ENCODE data around the gene HDAC4.
A peak's percentile ranks its signal among the peaks of the same experiment; 100 is the strongest.
"Not testable (repeated sequence)": the region's sequence is repeated elsewhere in the genome, so short reads cannot be mapped to it uniquely, and the experiment has no call there.

The HDAC4 gene

GRCh38 chr2:239049421-239050251 is 351.2 kb downstream of the HDAC4 start:
- DNase-seq (ENCODE audit: low read depth in 2 of 2) = no peak

DNA sequence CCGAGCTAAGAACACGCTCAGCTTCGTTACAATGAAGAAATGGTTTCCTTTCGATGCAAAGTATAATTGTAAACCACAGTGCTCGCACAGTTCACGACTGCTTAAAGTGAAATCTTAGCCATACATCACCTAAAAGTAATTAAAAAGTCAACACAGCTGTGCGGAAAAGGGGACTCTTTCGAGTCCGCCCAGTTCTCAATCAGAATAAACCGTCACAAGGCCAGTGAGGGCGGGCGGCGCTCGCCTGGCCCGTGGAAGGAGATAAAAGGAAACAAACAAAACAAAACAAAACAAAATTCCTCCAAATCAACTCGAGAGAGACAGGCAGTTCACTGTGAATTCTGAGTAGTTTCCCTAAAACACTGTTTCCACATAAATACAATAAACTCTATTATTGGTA is 352.1 kb downstream of the HDAC4 start:
- no peak for DNase-seq (ENCODE audit: low read depth in 2 of 2)

DNA sequence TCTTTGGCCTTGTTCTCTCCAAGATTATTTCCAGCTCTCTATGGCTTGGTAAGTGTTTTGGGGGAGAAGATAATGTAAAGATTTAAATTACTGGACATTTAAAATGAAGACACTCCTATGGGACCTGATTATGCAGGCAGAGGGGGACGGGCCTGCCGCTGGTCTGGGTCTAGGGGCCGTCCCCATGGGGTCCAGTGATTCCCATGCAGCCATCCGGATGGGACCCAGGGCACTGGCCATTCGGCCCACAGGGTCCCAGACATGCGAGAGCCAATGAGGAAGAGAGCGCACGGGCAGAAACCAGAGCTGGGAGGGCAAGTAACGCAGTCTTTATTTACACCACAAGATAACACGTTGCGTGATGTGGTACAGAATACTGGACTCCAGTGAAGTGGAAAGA is 353.0 kb downstream of the HDAC4 start:
- no peak for DNase-seq (ENCODE audit: low read depth in 2 of 2)

DNA sequence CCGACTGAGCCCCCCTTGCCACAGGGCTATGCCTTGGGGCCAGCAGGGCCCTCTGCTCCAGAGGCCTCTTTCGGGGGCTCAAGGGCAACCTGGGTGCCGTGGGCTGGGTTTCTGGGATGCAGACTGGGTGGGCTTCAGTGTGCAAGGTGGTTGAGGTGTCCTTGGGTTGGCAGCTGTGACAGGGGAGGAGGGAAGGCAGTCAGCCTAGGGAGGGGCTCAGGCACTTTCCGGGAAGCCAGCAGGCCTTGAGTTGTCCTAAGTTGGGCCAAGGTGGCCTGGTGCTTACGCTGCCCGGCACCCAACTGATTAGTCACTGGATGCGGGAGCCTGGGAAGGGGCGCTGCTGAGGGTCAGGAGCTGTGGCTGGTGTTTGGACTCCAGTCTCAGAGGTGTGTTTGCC is 353.4 kb downstream of the HDAC4 start:
- no peak for DNase-seq (ENCODE audit: low read depth in 2 of 2)

DNA sequence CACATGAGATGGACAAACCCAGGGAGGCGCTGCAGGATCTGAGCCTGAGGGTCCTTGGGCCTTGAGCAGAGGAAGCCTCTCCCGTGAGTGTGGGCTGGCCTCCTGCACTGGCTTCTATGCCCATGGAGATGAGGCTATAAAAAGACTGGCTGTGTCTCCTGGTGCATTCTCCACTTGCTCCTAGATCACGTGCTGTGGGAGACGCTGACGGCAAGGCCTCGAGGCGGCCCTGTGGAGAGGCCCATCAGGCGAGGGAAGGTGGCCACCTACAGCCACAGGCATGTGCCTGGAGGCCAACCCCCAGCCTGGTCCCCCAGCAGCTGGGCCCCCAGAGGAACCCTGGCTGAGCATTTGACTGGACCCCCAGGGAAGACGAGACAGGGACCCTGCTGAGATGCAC is 354.0 kb downstream of the HDAC4 start:
- no peak for DNase-seq (ENCODE audit: low read depth in 2 of 2)

DNA sequence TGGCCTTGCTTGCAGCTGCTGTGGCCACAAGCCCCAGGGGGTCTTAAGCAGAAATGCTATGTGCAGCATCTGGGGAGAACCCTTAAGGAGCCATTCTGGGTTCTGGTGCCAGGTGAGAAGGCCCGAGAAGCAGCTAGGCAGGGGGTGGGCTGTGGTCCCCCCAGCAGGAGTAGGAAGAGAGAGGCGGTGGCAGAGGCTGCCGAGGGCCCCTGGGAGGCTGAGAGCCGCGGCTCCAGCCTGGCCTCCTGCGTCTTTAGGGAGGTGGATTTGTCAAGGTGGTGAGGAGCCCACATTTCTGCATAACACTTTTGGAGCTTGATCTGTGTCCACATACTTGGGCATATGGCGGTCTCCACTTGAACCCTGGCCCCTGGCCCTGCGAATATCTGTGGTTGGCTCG is 356.5 kb downstream of the HDAC4 start:
- DNase-seq (ENCODE audit: low read depth in 2 of 2) = no peak

DNA sequence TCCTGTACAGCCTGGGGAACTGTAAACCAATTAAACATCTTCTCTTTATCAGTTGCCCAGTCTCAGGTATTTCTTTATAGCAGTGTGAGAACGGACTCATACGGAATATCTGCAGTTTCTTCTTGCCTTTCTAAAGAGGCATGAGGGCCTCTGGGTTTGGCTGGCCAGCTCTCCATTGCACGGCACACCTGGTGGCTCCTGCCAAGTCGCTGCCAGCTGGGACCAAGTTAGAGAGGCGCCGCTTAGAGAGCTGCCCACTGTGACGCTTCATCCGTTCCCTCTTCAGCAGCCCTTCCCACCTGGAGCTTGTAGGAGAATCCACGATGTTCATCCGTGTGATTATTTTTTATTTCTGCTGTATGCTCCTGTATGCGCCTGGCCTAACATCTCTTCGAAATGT is 357.5 kb downstream of the HDAC4 start:
- DNase-seq (ENCODE audit: low read depth in 2 of 2) = no peak

GRCh38 chr2:239042551-239043320 is 358.1 kb downstream of the HDAC4 start:
- no peak for DNase-seq (ENCODE audit: low read depth in 2 of 2)

DNA sequence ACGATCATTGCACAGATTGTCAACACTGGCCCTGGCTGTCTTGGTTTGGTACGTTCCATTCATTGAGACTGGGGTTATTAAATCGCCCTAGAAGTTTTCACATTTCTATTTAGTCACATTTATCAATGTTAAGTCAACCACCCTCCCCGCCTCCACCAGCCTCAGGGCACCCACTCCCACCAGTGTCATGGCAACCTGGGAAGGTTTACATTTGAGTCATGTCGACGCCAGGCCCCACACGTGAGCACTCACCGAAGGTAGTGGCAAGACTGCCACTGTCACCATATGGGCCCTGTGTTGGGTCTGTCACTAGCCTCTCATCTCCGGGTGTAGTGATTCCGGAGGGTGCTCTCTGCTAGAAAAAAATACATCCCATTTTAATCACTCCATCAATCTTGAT is 358.8 kb downstream of the HDAC4 start:
- no peak for DNase-seq (ENCODE audit: low read depth in 2 of 2)

- DNase-seq (ENCODE audit: low read depth in 2 of 2) = no peak
These were observed 359.8 kb downstream of the HDAC4 start for GRCh38 chr2:239041062-239041461.

GRCh38 chr2:239040152-239040761 is 360.6 kb downstream of the HDAC4 start:
- no peak for DNase-seq (ENCODE audit: low read depth in 2 of 2)

DNA sequence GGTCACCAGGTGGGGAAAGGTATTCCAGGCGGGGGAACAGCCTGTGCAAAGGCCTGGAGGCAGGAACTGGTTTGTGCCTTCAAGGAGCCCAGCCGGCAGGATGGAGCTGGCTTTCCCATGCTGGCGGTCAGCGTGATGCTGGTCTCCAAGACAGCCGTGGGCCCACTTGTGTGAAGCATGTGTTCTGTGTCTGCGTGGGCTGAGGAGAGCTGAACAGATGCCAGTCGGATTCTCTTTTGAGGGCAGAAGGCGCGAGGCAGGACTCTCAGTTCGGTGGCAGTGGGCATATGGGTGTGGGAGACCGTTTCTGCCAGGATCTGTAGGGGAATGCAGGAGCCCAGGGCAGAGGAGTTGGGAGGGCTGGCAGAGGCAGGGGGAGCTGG is 361.4 kb downstream of the HDAC4 start:
- no peak for DNase-seq (ENCODE audit: low read depth in 2 of 2)

GRCh38 chr2:239038773-239039478 is 361.9 kb downstream of the HDAC4 start:
- no peak for DNase-seq (ENCODE audit: low read depth in 2 of 2)

DNA sequence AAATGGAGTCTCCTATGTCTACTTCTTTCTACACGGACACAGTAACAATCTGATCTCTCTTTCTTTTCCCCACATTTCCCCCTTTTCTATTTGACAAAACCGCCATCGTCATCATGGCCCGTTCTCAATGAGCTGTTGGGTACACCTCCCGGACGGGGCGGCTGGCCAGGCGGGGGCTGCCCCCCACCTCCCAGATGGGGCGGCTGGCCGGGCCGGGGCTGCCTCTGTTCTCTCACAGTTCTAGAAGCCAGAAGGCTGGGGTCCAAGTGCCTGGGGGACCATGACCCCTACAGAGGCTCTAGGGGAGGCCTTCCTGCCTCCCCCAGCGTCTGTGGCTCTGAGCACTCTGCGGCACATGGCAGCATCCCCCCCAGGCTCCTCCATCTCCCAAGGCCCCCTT is 362.5 kb downstream of the HDAC4 start:
- DNase-seq (ENCODE audit: low read depth in 2 of 2) = not testable (repeated sequence)

DNA sequence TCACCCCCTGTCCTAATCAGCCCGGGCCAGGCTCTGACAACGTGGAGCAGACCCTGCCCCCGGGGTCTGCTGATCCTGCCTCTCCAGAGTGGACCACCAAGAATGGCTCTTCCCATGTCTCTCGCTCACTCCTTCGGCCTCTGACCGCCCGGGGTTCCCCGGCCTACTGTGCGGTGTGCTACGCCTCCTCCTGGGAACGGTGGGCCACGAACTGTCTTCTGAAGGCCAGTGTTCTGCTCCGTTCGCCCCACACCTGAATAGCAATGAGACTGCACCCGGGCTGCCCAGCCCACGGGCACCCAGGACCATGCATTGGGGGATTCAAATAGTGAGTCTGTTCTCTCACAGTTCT is 363.3 kb downstream of the HDAC4 start:
- DNase-seq (ENCODE audit: low read depth in 2 of 2) = no peak

- no peak for DNase-seq (ENCODE audit: low read depth in 2 of 2)
These were observed 363.8 kb downstream of the HDAC4 start for GRCh38 chr2:239036819-239037558.

DNA sequence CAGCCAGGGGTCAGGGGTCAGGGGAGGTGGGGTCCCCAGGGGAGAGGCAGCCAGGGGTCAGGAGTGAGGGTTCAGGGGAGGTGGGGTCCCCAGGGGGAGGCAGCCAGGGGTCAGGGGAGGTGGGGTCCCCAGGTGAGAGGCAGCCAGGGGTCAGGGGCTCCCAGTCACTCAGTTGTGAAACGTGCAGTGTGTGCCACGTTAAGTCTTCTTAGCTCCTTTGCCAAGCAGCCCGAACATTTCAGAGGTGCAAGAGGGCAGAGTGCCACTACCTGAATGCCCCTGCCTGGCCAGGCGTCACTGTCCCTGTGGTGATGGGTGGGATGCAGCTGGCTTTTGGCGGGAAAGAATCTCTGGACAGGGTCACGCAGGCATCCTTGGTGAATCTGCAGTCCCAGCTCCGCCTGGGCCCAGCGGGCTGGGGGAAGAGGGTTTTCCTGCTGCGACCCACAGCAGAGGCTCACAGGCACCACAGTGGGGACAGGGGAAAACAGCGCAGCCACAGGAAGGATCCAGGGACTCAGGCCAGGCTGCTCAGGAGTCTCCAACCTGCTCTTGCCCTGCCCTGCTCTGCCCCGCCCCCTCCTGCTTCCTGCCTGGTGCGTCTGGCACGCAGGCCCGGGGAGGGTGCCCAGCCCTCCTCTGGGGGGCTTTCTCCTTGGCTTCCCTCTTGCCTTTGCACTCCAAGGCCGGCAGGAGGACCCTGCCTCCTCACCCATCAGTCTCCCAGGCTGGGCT is 364.7 kb downstream of the HDAC4 start:
- no peak for DNase-seq (ENCODE audit: low read depth in 2 of 2)

DNA sequence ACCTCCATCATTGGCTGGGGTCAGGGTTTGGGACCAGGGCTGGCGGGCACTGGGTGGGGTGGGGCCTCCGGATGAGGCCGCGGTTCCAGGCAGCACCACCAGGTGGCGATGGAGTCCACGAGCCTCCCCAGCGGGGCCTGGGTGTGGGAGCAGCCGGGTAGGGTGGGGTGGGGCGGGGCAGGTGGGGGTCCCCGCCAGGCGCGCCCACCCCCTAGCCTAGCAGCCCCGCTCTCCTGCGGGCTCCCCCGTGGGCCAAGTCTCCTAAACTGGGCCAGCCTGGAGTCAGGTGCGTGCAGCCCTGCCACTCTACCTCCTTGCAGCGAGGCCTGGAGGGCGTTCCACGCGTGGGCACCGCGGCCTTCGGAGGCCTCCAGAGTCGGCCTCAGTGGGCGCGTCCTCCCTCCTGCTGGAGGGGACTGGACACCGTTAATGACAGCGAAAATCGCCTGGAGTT is 365.4 kb downstream of the HDAC4 start:
- DNase-seq (ENCODE audit: low read depth in 2 of 2) = peak; percentile 16 to 19

- no peak for DNase-seq (ENCODE audit: low read depth in 2 of 2)
These were observed 366.1 kb downstream of the HDAC4 start for GRCh38 chr2:239034561-239035341.
